Measurements from ENCODE around the gene ZNF652. TPM values are rescaled to one million over a fixed set of nuclear protein-coding genes. Genes with fewer than 3 reads are reported as not detected.

Gene ZNF652
- total and polyA plus RNA-seq, 2 experiments from 2014 or later, result 36.2 to 54.5 TPM

DNA sequence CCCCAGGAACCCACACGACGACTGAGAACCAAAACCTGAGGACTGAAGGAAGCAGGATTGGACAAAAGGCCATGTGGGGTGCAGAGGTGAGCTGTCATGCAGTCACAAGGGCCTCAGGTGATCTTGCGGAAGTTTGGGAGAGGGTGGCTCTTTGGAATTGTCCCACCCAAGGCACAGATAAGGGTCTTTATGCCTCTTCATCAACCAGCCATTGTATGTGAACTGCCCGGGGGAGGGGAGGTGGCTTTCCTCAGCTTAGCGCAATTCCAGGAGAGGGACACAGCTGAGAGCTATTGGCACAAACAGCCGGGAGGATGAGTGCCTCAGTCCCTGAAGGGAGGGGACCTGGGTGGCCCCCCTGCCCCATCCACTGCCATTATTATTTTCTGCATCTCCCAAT is 76.3 kb downstream of the ZNF652 start (continued):
- TF ChIP-seq REST (IDR thresholded peaks at IDR 0.05; ENCODE audit: unreplicated experiment), result no peak

- peaks cover 18% of the 10 kb centered on the region for H3K4me1 Mint-ChIP-seq
- DNase-seq (ENCODE audit: low spot score) (no peak), ATAC-seq (no peak)
- H3K9me3 Mint-ChIP-seq, result no peaks in the 10 kb centered on the region
- no peaks in the 10 kb centered on the region for H3K27me3 ChIP-seq (ENCODE audit: insufficient read depth)
- no peaks in the 10 kb centered on the region for H3K79me2 ChIP-seq (replicated peaks; ENCODE audit: insufficient read depth)
- no peaks in the 10 kb centered on the region for H3F3A ChIP-seq (replicated peaks; ENCODE audit: low read depth)
- peaks cover 5% of the 10 kb centered on the region for H3K27me3 Mint-ChIP-seq (ENCODE audit: insufficient read depth, low read depth, poor library complexity)
- no peak overlapping the region for H3K4me3 Mint-ChIP-seq
- no peak for TF ChIP-seq CTCF (conservative IDR thresholded peaks at IDR 0.05; ENCODE audit: low read depth in 2 of 2)
- no peak for TF ChIP-seq EZH2phosphoT487 (IDR thresholded peaks at IDR 0.05; ENCODE audit: unreplicated experiment)
- no peak for TF ChIP-seq POLR2AphosphoS5 (IDR thresholded peaks at IDR 0.05; ENCODE audit: low read depth)
- no peak for TF ChIP-seq STAT1 (IDR thresholded peaks at IDR 0.05; ENCODE audit: unreplicated experiment)
- TF ChIP-seq, protein P1, sequence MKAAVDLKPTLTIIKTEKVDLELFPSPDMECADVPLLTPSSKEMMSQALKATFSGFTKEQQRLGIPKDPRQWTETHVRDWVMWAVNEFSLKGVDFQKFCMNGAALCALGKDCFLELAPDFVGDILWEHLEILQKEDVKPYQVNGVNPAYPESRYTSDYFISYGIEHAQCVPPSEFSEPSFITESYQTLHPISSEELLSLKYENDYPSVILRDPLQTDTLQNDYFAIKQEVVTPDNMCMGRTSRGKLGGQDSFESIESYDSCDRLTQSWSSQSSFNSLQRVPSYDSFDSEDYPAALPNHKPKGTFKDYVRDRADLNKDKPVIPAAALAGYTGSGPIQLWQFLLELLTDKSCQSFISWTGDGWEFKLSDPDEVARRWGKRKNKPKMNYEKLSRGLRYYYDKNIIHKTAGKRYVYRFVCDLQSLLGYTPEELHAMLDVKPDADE (IDR thresholded peaks at IDR 0.05), result no peak
- TF ChIP-seq ZNF114 (CRISPR knock-in tag; IDR thresholded peaks at IDR 0.05), result no peak
- no peak for TF ChIP-seq REST (IDR thresholded peaks at IDR 0.05; ENCODE audit: unreplicated experiment)
- TF ChIP-seq NANOG (IDR thresholded peaks at IDR 0.05; ENCODE audit: borderline replicate concordance), result no peak
- TF ChIP-seq CREB1 (CRISPR knock-in tag; IDR thresholded peaks at IDR 0.05; ENCODE audit: low read depth), result no peak
- no peak for TF ChIP-seq EZH2 (IDR thresholded peaks at IDR 0.05; ENCODE audit: low read depth, unreplicated experiment)
- no peak for TF ChIP-seq JUNB (IDR thresholded peaks at IDR 0.05; ENCODE audit: unreplicated experiment)
- TF ChIP-seq ZNF331 (CRISPR knock-in tag; IDR thresholded peaks at IDR 0.05; ENCODE audit: low read depth), result no peak
- no peak overlapping the region for H3K4me3 ChIP-seq
- H3K4me2 ChIP-seq, result no peak overlapping the region
- H3K36me3 ChIP-seq (ENCODE audit: insufficient read depth), result no peaks in the 10 kb centered on the region
- no peaks in the 10 kb centered on the region for H4K20me1 ChIP-seq (replicated peaks; ENCODE audit: insufficient read depth)
- H3K9me2 ChIP-seq (ENCODE audit: insufficient read depth), result no peaks in the 10 kb centered on the region
- peaks cover 11% of the 10 kb centered on the region; the same call in 1 of the 2 replicates for H3K4me1 ChIP-seq (ENCODE audit: insufficient read depth)
- H3K27ac ChIP-seq (ENCODE audit: low read depth), result no peak overlapping the region
- no peak overlapping the region for H2AFZ ChIP-seq
- H3K36me3 Mint-ChIP-seq (ENCODE audit: low read depth), result no peaks in the 10 kb centered on the region
- no peak overlapping the region for H3K27ac Mint-ChIP-seq
Observed at GRCh38 chr17:49280918-49281317, 81.1 kb downstream of the ZNF652 start.

All from GM23338 (cell line).